Measurements from ENCODE around the gene HOXA4. TPM values are rescaled to one million over a fixed set of nuclear protein-coding genes. Genes with fewer than 3 reads are reported as not detected.

The HOXA4 gene
- total and polyA plus RNA-seq, 2 of the 8 experiments (the other 6 are each of a cell fraction or from before 2014, with no cell fraction given): not detected

GRCh38 chr7:27101957-27102580 is 28.5 kb downstream of the HOXA4 start (continued):
- TF ChIP-seq SRF (IDR thresholded peaks at IDR 0.05; ENCODE audit: low read depth, low read length): no peak
- TF ChIP-seq PHF8 (conservative IDR thresholded peaks at IDR 0.05; ENCODE audit: low read depth, low read length): no peak
- TF ChIP-seq SUZ12 (IDR thresholded peaks at IDR 0.05; ENCODE audit: low read length): peak; percentile 34
- TF ChIP-seq ATF2 (IDR thresholded peaks at IDR 0.05; ENCODE audit: low read length): no peak
- no peak for TF ChIP-seq NANOG (IDR thresholded peaks at IDR 0.05; ENCODE audit: insufficient read depth, low read depth, low read length, poor library complexity, severe bottlenecking)
- TF ChIP-seq, protein P1, sequence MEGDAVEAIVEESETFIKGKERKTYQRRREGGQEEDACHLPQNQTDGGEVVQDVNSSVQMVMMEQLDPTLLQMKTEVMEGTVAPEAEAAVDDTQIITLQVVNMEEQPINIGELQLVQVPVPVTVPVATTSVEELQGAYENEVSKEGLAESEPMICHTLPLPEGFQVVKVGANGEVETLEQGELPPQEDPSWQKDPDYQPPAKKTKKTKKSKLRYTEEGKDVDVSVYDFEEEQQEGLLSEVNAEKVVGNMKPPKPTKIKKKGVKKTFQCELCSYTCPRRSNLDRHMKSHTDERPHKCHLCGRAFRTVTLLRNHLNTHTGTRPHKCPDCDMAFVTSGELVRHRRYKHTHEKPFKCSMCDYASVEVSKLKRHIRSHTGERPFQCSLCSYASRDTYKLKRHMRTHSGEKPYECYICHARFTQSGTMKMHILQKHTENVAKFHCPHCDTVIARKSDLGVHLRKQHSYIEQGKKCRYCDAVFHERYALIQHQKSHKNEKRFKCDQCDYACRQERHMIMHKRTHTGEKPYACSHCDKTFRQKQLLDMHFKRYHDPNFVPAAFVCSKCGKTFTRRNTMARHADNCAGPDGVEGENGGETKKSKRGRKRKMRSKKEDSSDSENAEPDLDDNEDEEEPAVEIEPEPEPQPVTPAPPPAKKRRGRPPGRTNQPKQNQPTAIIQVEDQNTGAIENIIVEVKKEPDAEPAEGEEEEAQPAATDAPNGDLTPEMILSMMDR (IDR thresholded peaks at IDR 0.05; ENCODE audit: control extremely low read depth in 1 of 3, insufficient read depth in 1 of 3, low read depth in 1 of 3, low read length in 3 of 3): no peak
- TF ChIP-seq TAF7 (optimal IDR thresholded peaks at IDR 0.05; ENCODE audit: borderline replicate concordance, low read depth, low read length): no peak
- no peak for TF ChIP-seq MAX (IDR thresholded peaks at IDR 0.05)
- no peak for TF ChIP-seq CREB1 (IDR thresholded peaks at IDR 0.05)
- TF ChIP-seq ATF3 (IDR thresholded peaks at IDR 0.05; ENCODE audit: insufficient read depth, low read depth, low read length): no peak
- TF ChIP-seq E2F6 (IDR thresholded peaks at IDR 0.05): no peak
- TF ChIP-seq CBX5 (IDR thresholded peaks at IDR 0.05; ENCODE audit: low read depth, low read length): no peak
